Kidney (tissue), 14 donors: ENCODE measurements around the gene GRIK2. TPM values are rescaled to one million over a fixed set of nuclear protein-coding genes. Genes with fewer than 3 reads are reported as not detected.

Source experiments
- DNase-seq, 5 donors: peaks; one replicate each; pipeline ENCODE4 v3.0.0-alpha.2; 2013 to 2020
- FAIRE-seq: peaks from 2 replicates; lab custom pipeline; 2012; peaks lifted over from hg19 to GRCh38; lab: Jason Lieb, UNC
- H3K27ac ChIP-seq, 2 donors: one replicate each; pipeline ENCODE4 v1.7.0; 2013; ENCODE audit warnings: low read depth in 2 of 2, low read length in 2 of 2, inconsistent platforms in 1 of 2
- H3K27me3 ChIP-seq: one replicate; pipeline ENCODE4 v1.7.1; 2013; ENCODE audit warnings: low read length, inconsistent platforms; ENCODE audit not compliant: control insufficient read depth, insufficient read depth
- H3K36me3 ChIP-seq, 3 donors: one replicate each; pipeline versions ENCODE4 v1.7.0 to v1.7.1; 2013; ENCODE audit warnings: low read length in 3 of 3, control low read depth in 1 of 3, inconsistent platforms in 1 of 3; ENCODE audit not compliant: insufficient read depth in 3 of 3, control insufficient read depth in 2 of 3
- H3K4me1 ChIP-seq, 3 donors: one replicate each; pipeline versions ENCODE4 v1.7.0 to v1.7.1; 2013; ENCODE audit warnings: low read length in 3 of 3, inconsistent platforms in 1 of 3, low read depth in 1 of 3; ENCODE audit not compliant: control insufficient read depth in 2 of 3, insufficient read depth in 2 of 3
- H3K4me3 ChIP-seq, 3 donors: one replicate each; pipeline versions ENCODE4 v1.7.0 to v1.8.1; 2013; ENCODE audit warnings: low read length in 3 of 3, control low read depth in 1 of 3, inconsistent platforms in 1 of 3
- H3K9ac ChIP-seq, 3 donors: one replicate each; pipeline versions ENCODE4 v1.7.0 to v1.7.1; 2013; ENCODE audit warnings: low read length in 3 of 3, control low read depth in 1 of 3, inconsistent platforms in 1 of 3
- H3K9me3 ChIP-seq, 3 donors: one replicate each; pipeline versions ENCODE4 v1.7.0 to v1.7.1; 2013; ENCODE audit warnings: low read length in 3 of 3, control low read depth in 1 of 3, inconsistent platforms in 1 of 3; ENCODE audit not compliant: control insufficient read depth in 2 of 3, insufficient read depth in 1 of 3
- intact Hi-C: fragments of 100-400 bp; cut with DNase I; formaldehyde crosslinking; loops from one replicate; pipeline ENCODE4 v1.11.1; 2022
- polyA plus RNA-seq: library from polyadenylated mRNA; stranded (reverse); fragments of 350-450 nt; fragmentation: Illumina TruSeq; extraction: RNeasy Lipid Tissue Mini Kit (QIAGEN cat#74804); gene quantifications from one replicate; pipeline ENCODE4 v1.2.3, GENCODE V29; 2014; ENCODE audit warnings: low read depth, low replicate concordance; ENCODE audit not compliant: insufficient read depth
- total RNA-seq: library from RNA; stranded (reverse); fragmentation: NEBNext Ultra II Directional; extraction: Animal tissue kit (Norgen Biotek cat#: 25700); gene quantifications from one replicate; pipeline ENCODE4 v1.2.1, GENCODE V29; 2021
- TF ChIP-seq, protein P1 (sequence below): IDR thresholded peaks from 3 replicates; pipeline ENCODE4 v1.5.1; 2012; ENCODE audit warnings: mild to moderate bottlenecking, moderate library complexity, borderline replicate concordance; ENCODE audit not compliant: insufficient read depth; ENCODE audit errors: extremely low read depth
- donor health status: control.
- donor health status: control.
- donor health status: control.
- donor health status: control.
- donor health status: control.
- donor health status: DM: yes; HTN: yes; CAD: no.
- donor health status: Normal renal cell carcinoma (clear cell type).

The GRIK2 gene
- total and polyA plus RNA-seq, 2 donors from 2014 or later = 0.82 to 1.4 TPM

DNA sequence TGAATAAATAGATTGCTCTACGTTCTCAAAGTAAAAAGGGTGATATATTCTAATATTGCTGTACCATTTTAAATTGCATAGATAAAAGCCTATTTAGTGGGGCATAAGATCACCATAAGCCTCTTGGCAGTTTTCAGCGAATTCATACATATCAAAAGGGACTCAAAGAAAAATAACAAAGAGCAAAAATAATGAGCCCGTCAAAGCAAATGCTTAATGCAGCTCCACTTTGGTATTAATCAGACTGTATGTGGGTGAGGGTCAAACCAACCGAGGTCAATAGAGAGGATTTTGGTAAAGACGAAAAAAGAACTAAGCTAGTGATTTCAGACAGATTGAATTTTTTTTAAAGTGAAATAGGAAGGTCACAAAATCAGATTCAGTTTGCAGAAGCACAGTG is 598.8 kb downstream of the GRIK2 start:
- DNase-seq = no peak
- intact Hi-C loops = no loop called here
- H3K27me3 ChIP-seq = no peaks in the 10 kb centered on the region
- H3K4me1 ChIP-seq = no peaks in the 10 kb centered on the region
- FAIRE-seq = no peak
- H3K36me3 ChIP-seq = no peaks in the 10 kb centered on the region
- no peaks in the 10 kb centered on the region for H3K9me3 ChIP-seq
- H3K9ac ChIP-seq = no peak overlapping the region
- H3K27ac ChIP-seq = no peak overlapping the region
- TF ChIP-seq, protein P1, sequence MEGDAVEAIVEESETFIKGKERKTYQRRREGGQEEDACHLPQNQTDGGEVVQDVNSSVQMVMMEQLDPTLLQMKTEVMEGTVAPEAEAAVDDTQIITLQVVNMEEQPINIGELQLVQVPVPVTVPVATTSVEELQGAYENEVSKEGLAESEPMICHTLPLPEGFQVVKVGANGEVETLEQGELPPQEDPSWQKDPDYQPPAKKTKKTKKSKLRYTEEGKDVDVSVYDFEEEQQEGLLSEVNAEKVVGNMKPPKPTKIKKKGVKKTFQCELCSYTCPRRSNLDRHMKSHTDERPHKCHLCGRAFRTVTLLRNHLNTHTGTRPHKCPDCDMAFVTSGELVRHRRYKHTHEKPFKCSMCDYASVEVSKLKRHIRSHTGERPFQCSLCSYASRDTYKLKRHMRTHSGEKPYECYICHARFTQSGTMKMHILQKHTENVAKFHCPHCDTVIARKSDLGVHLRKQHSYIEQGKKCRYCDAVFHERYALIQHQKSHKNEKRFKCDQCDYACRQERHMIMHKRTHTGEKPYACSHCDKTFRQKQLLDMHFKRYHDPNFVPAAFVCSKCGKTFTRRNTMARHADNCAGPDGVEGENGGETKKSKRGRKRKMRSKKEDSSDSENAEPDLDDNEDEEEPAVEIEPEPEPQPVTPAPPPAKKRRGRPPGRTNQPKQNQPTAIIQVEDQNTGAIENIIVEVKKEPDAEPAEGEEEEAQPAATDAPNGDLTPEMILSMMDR = no peak
- no peak overlapping the region for H3K4me3 ChIP-seq

DNA sequence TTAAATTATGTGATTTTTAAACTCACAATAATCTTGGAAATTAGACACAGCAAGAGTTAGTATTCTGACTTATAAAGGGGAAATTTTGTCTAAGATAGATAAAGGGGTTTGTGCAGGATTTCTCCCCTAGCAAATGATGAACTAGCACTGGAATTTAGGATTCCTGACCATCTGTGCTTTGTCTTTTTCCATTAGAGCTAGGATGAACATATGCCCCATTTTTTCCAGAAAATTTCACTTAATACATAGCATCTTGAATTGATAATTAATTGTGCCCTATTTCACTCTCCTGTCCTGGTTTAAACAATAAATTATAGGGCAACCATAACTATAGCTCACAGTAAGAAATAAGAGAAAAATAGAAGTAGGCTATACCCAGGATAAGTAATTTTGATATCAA is 601.0 kb downstream of the GRIK2 start:
- Histone ChIP-seq H3K4me1 (no peaks in the 10 kb centered on the region), H3K9ac (no peak overlapping the region), H3K9me3 (no peaks in the 10 kb centered on the region), H3K27ac (no peak overlapping the region), H3K4me3 (no peak overlapping the region), H3K27me3 (no peaks in the 10 kb centered on the region), H3K36me3 (no peaks in the 10 kb centered on the region)
- intact Hi-C loops = no loop called here
- TF ChIP-seq, protein P1 = no peak
- DNase-seq = no peak
- FAIRE-seq = no peak

GRCh38 chr6:102015431-102015830 is 621.9 kb downstream of the GRIK2 start:
- DNase-seq = no peak
- H3K36me3 ChIP-seq = no peaks in the 10 kb centered on the region
- no peak overlapping the region for H3K4me3 ChIP-seq
- H3K27ac ChIP-seq = no peak overlapping the region
- no peaks in the 10 kb centered on the region for H3K9me3 ChIP-seq
- no peaks in the 10 kb centered on the region for H3K4me1 ChIP-seq
- TF ChIP-seq, protein P1 = no peak
- no peak overlapping the region for H3K9ac ChIP-seq
- FAIRE-seq = no peak
- no peaks in the 10 kb centered on the region for H3K27me3 ChIP-seq
- intact Hi-C loops = no loop called here

- Histone ChIP-seq H3K9ac (no peak overlapping the region), H3K27me3 (no peaks in the 10 kb centered on the region), H3K27ac (no peak overlapping the region), H3K4me3 (no peak overlapping the region), H3K4me1 (no peaks in the 10 kb centered on the region), H3K9me3 (no peaks in the 10 kb centered on the region), H3K36me3 (no peaks in the 10 kb centered on the region)
- TF ChIP-seq, protein P1 = no peak
- intact Hi-C loops = no loop called here
- no peak for DNase-seq
- no peak for FAIRE-seq
Measured at GRCh38 chr6:102022281-102022680, 628.8 kb downstream of the GRIK2 start.
